ENCODE measurements around the gene R3HCC1L.

The R3HCC1L gene

DNA sequence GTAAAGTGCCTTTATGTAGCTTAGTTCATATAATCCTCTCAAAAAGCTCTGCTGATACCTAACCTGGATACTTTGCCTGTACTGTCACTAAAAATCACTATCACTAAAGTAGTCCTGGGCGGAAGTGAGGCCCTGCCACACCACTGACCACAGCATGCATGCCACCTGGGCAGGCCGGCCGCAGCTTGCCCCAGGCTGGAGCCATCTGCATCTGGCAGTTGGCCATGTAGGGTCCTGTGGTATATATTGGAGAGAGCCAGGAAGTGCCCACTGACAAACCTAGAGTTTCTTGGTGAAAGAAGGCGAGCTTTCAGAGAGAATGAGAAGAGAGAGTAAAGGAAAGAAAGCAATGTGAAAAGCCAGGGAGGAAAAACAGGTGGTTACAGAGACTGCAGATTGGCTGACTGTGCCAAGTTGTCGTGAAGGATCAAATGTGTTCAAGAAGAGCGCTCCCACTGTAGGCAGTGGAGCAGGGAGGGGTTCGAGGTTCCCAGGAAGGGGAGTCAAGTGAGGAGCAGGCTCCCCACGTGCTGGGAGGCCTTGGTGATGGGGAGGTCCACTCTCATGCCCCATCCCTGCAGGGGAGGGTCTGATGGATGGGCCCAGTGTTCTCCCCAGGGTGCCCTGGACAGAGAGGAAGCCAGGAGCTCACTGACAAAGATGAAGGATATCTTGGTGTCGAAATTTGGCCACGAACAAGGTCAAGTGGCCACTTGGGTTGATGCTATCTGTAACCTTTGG lies 119.9 kb downstream of the R3HCC1L start:
- no peak overlapping the region for H3K4me3 ChIP-seq (ENCODE audit: low read depth, low read length)
- DNase-seq (ENCODE audit: low read depth): no peak
- no peak for TF ChIP-seq POLR2A (IDR thresholded peaks at IDR 0.05; ENCODE audit: extremely low read depth, insufficient read length)
- no peak for TF ChIP-seq MYC (IDR thresholded peaks at IDR 0.05; ENCODE audit: low read depth, low read length)
- TF ChIP-seq MAX (IDR thresholded peaks at IDR 0.05; ENCODE audit: low read depth, low read length): no peak
- no peak for TF ChIP-seq CTCF (IDR thresholded peaks at IDR 0.05; ENCODE audit: low read depth, low read length)

- no peak for DNase-seq (ENCODE audit: low read depth)
- TF ChIP-seq CTCF (IDR thresholded peaks at IDR 0.05; ENCODE audit: low read depth, low read length): no peak
- no peak for TF ChIP-seq MYC (IDR thresholded peaks at IDR 0.05; ENCODE audit: low read depth, low read length)
- TF ChIP-seq MAX (IDR thresholded peaks at IDR 0.05; ENCODE audit: low read depth, low read length): no peak
- no peak for TF ChIP-seq POLR2A (IDR thresholded peaks at IDR 0.05; ENCODE audit: extremely low read depth, insufficient read length)
- no peak overlapping the region for H3K4me3 ChIP-seq (ENCODE audit: low read depth, low read length)
Observed at GRCh38 chr10:98255146-98255877, 120.9 kb downstream of the R3HCC1L start.

- no peak overlapping the region for H3K4me3 ChIP-seq (ENCODE audit: low read depth, low read length)
- no peak for TF ChIP-seq MYC (IDR thresholded peaks at IDR 0.05; ENCODE audit: low read depth, low read length)
- no peak for TF ChIP-seq MAX (IDR thresholded peaks at IDR 0.05; ENCODE audit: low read depth, low read length)
- TF ChIP-seq CTCF (IDR thresholded peaks at IDR 0.05; ENCODE audit: low read depth, low read length): no peak
- TF ChIP-seq POLR2A (IDR thresholded peaks at IDR 0.05; ENCODE audit: extremely low read depth, insufficient read length): no peak
- DNase-seq (ENCODE audit: low read depth): no peak
Observed at GRCh38 chr10:98256692-98257091, 122.2 kb downstream of the R3HCC1L start.

GRCh38 chr10:98257198-98257597 lies 122.7 kb downstream of the R3HCC1L start:
- no peak for DNase-seq (ENCODE audit: low read depth)
- H3K4me3 ChIP-seq (ENCODE audit: low read depth, low read length): no peak overlapping the region
- TF ChIP-seq POLR2A (IDR thresholded peaks at IDR 0.05; ENCODE audit: extremely low read depth, insufficient read length): no peak
- TF ChIP-seq CTCF (IDR thresholded peaks at IDR 0.05; ENCODE audit: low read depth, low read length): no peak
- no peak for TF ChIP-seq MYC (IDR thresholded peaks at IDR 0.05; ENCODE audit: low read depth, low read length)
- TF ChIP-seq MAX (IDR thresholded peaks at IDR 0.05; ENCODE audit: low read depth, low read length): no peak

DNA sequence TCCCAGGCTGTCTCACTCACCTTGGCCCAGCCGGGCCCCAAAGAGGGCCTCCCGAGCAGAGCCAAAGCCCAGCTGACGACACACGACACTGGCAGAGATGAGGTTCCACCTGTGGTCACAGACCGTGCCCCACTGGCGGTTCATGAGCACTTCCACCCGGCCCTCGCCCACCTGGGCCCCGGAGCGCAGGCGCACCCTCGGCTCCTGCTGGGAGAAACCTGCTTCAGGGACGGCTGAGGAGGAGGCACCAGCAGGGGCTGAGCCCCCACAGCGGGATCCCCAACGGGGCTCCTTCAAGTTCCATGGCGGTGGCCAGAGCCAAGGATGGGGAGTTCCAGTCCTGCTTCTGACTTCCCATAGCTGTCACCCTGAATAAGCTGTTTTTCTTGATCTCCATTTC lies 123.5 kb downstream of the R3HCC1L start:
- DNase-seq (ENCODE audit: low read depth): no peak
- H3K4me3 ChIP-seq (ENCODE audit: low read depth, low read length): no peak overlapping the region
- TF ChIP-seq CTCF (IDR thresholded peaks at IDR 0.05; ENCODE audit: low read depth, low read length): no peak
- TF ChIP-seq MAX (IDR thresholded peaks at IDR 0.05; ENCODE audit: low read depth, low read length): no peak
- no peak for TF ChIP-seq POLR2A (IDR thresholded peaks at IDR 0.05; ENCODE audit: extremely low read depth, insufficient read length)
- no peak for TF ChIP-seq MYC (IDR thresholded peaks at IDR 0.05; ENCODE audit: low read depth, low read length)

Data from NB4 (cell line).